HG03342 (cell line): Measurements from ENCODE around the gene ARV1.
"Not testable (repeated sequence)": the region's sequence is repeated elsewhere in the genome, so short reads cannot be mapped to it uniquely, and the experiment has no call there.

ENCODE experiments used
- ATAC-seq: cut with Tn5 transposase; IDR thresholded peaks from one replicate; pipeline ENCODE4 v1.9.1; 2021; ENCODE audit warnings: mild to moderate bottlenecking, moderate library complexity; ENCODE audit not compliant: unreplicated experiment

ARV1 gene

GRCh38 chr1:230976360-230976759 is 2.5 kb upstream of the ARV1 start:
- ATAC-seq: no peak

- ATAC-seq: no peak
Measured at GRCh38 chr1:230976825-230977747, 1.8 kb upstream of the ARV1 start.

- peak; percentile 6 for ATAC-seq
Measured at GRCh38 chr1:230977761-230978490, 968 bp upstream of the ARV1 start.

GRCh38 chr1:230979389-230979716 is 459 bp downstream of the ARV1 start:
- ATAC-seq: no peak

GRCh38 chr1:230979952-230980351 is 1.1 kb downstream of the ARV1 start:
- ATAC-seq: no peak

GRCh38 chr1:230982696-230983095 is 3.8 kb downstream of the ARV1 start:
- no peak for ATAC-seq

- no peak for ATAC-seq
Measured at GRCh38 chr1:230983811-230984210, 4.9 kb downstream of the ARV1 start.

- ATAC-seq: not testable (repeated sequence)
Measured at GRCh38 chr1:230984622-230985515, 6.0 kb downstream of the ARV1 start.

- no peak for ATAC-seq
Measured at GRCh38 chr1:230985711-230986110, 6.8 kb downstream of the ARV1 start.

- no peak for ATAC-seq
Measured at GRCh38 chr1:230986976-230987375, 8.1 kb downstream of the ARV1 start.

GRCh38 chr1:230987448-230987847 is 8.6 kb downstream of the ARV1 start:
- no peak for ATAC-seq

- no peak for ATAC-seq
Measured at GRCh38 chr1:230992100-230992774, 13.3 kb downstream of the ARV1 start.

- no peak for ATAC-seq
Measured at GRCh38 chr1:230994860-230995259, 16.0 kb downstream of the ARV1 start.

- ATAC-seq: no peak
Measured at GRCh38 chr1:231000201-231000600, 21.3 kb downstream of the ARV1 start.

GRCh38 chr1:231000639-231001038 is 21.7 kb downstream of the ARV1 start:
- ATAC-seq: no peak

- no peak for ATAC-seq
Measured at GRCh38 chr1:231001892-231002291, 23.0 kb downstream of the ARV1 start.

- not testable (repeated sequence) for ATAC-seq
Measured at GRCh38 chr1:231007535-231007934, 28.6 kb downstream of the ARV1 start.

- ATAC-seq: no peak
Measured at GRCh38 chr1:231011360-231011759, 32.5 kb downstream of the ARV1 start.

- no peak for ATAC-seq
Measured at GRCh38 chr1:231011963-231012362, 33.1 kb downstream of the ARV1 start.

GRCh38 chr1:231013391-231014015 is 34.6 kb downstream of the ARV1 start:
- ATAC-seq: no peak
